GM18909 (cell line): Measurements from ENCODE around the gene TRAPPC12.
"Not testable (repeated sequence)": the region's sequence is repeated elsewhere in the genome, so short reads cannot be mapped to it uniquely, and the experiment has no call there.

Source experiments
- ATAC-seq: cut with Tn5 transposase; IDR thresholded peaks from one replicate; pipeline ENCODE4 v1.9.1; 2021; ENCODE audit warnings: mild to moderate bottlenecking; ENCODE audit not compliant: unreplicated experiment, poor library complexity

TRAPPC12 gene

DNA sequence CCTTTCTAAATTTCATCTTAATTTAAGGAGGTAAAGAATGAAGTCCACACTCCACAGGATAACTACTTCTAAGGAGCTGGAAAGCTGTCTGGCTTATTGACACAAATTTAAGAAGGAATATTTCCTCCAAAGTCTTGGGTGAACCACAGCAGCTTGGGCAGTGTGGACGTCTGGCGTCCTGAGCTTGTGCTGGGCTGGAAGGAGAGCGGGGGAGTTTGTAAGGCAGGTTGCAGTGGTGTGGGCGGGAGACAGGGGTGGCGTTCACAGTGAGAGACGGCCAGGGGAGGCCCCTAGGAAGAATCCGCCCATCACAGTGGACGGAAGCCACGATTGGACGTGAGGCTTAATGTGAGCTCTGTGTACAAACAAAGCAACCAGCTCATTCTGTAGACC is 114.1 kb downstream of the TRAPPC12 start:
- no peak for ATAC-seq

- ATAC-seq, result no peak
Observed at GRCh38 chr2:3494984-3495666, 115.6 kb downstream of the TRAPPC12 start.

DNA sequence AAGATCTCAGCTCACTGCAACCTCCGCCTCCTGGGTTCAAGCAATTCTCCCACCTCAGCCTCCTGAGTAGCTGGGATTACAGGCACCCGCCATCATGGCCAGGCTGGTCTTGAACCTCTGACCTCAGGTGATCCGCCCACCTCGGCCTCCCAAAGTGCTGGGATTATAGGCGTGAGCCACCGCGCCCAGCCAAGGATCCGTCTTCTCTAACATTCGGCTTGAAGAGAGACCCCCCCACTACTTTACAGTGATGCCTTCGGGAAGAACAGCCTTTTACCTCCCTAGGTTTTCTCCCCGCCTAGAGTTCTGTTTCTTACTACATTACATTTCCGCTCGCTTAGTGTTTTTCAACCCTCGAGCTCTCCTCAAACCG is 117.2 kb downstream of the TRAPPC12 start:
- not testable (repeated sequence) for ATAC-seq

DNA sequence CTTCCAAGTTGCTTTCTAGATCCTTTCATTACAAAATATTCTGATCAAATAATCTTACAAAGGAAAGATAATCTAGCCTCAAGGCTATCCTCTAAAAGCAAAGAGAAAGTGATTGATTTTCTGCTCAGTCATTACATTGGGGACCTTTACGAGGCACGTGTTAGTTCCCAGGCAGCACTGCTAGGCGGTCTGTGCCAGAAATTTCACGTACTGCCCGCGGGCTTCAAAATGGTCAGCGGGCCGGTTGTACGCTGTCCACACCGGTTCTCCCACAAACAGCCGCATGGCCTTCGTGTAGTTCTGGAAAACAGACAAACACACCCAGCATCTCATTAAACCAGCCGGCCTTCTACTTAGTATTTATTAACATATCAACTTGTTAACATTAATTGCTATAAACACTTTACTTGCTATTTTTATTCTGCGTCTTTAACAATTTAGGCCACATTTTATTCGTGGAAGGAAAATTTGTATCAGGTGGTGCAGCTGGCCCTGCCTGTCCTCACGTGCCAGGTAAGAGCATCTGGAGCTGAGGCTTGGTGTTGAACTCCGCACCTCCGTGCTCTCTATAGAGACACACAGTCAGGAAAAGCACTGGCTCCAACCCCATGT is 119.4 kb downstream of the TRAPPC12 start:
- no peak for ATAC-seq

- no peak for ATAC-seq
Observed at GRCh38 chr2:3500326-3500899, 120.9 kb downstream of the TRAPPC12 start.

GRCh38 chr2:3503046-3503445 is 123.6 kb downstream of the TRAPPC12 start:
- no peak for ATAC-seq

GRCh38 chr2:3503483-3503882 is 124.0 kb downstream of the TRAPPC12 start:
- ATAC-seq, result no peak

DNA sequence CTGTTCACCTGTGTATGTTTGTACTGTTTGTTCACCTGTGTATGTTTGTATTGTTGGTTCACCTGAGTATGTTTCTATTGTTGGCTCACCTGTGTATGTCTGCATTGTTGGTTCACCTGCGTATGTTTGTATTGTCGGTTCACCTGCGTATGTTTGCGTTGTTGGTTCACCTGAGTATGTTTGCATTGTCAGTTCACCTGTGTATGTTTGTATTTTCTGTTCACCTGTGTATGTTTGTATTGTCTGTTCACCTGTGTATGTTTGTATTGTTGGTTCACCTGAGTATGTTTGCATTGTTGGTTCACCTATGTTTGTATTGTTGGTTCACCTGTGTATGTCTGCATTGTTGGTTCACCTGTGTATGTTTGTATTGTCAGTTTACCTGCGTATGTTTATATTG is 125.2 kb downstream of the TRAPPC12 start:
- ATAC-seq, result no peak

GRCh38 chr2:3505771-3506170 is 126.3 kb downstream of the TRAPPC12 start:
- peak; percentile 58 for ATAC-seq

DNA sequence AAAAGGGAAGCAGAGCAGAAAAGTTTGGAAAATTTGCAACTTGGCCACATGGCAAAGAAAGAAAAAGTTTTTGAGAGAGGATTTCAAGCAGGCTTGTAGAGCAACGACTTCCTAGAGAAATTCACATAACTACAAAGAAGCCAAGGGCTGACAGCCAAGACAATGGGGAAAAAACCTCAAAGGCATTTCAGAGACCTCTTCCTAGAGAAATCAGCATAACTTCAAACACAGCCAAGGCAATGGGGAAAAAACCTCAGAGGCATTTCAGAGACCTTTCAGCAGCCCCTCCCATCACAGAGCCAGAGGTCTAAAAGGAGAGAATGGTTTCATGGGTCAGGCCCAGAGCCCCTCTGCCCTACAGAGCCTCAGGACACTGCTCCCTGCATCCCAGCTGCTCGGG is 132.6 kb downstream of the TRAPPC12 start:
- ATAC-seq, result no peak

DNA sequence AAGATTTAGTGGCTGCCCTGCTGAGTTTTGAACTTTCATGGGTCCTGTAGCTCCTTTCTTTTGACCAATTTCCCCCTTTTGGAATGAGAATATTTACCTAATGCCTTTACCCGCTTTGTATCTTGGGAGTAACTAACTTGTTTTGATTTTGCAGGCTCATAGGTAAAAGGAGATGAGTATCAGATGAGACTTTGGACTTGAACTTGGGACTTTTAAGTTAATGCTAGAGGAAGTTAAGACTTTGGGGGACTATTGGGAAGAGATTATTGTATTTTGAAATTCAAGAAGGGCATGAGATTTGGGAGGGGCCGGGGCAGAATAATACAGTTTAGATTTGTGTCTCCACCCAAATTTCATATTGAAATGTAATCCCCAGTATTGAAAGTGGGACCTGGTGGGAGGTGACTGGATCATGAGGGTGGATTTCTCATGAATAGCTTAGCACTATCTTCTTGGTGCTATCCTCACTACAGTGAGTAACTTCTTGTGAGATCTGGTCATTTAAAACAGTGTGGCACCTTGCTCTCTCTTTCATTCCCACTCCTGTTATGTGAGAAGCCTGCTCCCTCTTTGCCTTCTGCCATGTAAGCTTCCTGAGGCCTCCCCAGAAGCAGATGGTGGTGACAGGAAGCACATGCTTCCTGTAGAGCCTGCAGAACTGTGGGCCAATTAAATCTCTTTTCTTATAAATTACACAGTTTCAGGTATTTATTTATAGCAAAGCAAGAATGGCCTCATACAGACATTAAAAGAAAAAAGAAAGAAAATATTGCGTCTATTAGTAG is 133.7 kb downstream of the TRAPPC12 start:
- ATAC-seq, result no peak

DNA sequence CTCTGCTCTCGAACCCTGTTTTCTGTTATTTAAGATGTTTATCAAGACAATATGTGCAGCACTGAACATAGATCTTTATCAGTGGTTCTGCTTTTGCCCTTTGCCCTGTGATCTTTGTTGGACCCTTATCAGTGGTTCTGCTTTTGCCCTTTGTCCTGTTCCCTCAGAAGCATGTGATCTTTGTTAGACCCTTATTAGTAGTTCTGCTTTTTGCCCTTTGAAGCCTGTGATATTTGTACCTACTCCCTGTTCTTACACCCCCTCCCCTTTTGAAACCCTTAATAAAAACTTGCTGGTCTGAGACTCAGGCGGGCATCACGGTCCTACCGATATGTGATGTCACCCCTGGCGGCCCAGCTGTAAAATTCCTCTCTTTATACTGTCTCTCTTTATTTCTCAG is 135.9 kb downstream of the TRAPPC12 start:
- not testable (repeated sequence) for ATAC-seq

GRCh38 chr2:3516831-3517230 is 137.3 kb downstream of the TRAPPC12 start:
- no peak for ATAC-seq

DNA sequence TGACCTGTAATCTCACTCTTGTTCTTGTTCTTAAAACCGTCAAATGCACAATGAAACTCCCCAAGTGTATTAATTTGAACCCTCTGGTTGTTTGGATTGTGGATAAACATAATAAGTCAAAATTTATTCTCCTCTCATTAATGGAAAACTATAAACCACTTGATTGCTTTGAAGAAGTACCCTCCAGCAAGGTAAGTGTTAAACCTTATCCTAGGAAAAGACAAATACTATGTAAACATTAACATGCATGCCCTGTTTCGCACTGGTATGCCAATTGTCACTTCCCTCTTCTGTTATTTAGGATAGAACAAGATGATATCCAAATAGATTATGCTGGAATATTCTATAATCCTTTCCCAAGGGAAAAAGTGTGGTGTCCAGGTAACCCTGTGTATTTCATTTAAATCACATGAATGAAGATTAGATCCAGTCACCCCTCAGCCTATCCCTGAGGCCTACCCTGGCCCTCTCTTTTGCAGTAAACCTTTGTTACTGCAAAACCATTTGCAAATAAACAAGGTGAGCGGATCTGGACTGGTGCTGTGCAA is 138.5 kb downstream of the TRAPPC12 start:
- no peak for ATAC-seq

- ATAC-seq, result peak; percentile 82
Observed at GRCh38 chr2:3518496-3519254, 139.2 kb downstream of the TRAPPC12 start.

DNA sequence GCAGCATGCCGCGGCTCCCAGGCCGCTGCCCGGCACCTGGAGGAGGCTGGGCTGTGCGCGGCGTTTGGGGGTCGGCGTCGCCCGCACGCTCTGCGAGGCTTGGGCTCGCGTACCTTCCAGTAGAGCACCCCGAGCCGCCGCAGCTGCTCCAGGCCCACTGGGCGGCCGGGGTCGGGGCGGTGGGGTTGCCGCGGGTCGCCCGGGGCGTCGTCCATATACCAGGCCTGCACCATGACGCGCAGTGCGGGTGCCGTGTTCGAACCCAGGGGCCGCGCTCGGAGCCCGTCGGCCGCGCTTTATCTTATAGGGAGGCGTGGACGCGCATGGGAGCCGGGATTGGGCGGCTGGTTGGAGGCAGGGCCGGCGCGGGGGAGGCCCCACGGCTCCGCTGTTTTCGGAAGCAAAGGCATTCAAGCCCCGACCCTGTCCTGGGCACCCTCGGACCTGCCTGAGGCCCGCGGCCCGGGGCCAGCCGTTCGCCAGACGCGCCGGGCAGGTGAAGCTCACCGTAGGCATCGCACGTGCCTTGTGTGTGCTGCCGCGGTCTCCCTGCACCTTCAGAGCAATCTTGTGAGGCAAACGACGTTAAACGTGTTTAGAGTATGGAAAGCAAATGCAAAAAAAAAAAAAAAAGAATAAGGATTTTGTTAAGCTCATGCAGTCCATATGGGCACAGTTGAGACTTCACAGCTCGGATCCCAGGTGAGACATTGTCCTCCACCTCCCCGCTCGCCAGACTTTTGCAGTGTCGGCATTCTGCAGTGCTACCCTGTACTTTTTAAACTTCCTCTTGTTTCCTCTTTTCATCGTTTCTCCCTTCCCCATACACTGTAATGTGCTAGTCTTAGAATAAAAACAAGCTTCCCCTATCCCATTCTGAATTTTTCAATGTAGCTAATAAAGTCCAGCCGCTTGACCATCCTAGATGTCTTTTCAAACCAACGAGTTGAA is 140.0 kb downstream of the TRAPPC12 start, which contains the start of gene ADI1:
ADI1 (minus strand) TSS at position 277 of the 951 bp plus-strand sequence; CDS start at position 233, 44 bp downstream.
- ATAC-seq, result peak; percentile 67

DNA sequence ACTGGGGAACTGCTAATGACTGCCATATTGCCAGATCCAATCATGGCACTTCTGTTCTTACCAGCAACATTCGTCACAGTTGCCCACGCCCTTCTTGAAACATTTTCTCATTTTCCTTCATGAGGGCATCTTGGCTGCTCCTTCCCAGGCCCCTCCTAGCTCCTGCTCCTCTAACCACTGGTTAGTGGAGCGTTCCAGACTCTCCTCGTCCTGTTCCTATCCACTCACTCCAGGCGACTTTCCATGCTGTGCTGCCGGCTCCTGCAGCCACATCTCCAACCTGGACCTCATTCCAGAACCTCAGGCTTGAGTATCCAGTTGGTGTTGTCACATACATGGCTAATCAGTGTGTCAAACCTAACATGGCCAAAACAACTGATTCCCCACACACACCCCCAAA is 141.1 kb downstream of the TRAPPC12 start:
- ATAC-seq, result no peak

DNA sequence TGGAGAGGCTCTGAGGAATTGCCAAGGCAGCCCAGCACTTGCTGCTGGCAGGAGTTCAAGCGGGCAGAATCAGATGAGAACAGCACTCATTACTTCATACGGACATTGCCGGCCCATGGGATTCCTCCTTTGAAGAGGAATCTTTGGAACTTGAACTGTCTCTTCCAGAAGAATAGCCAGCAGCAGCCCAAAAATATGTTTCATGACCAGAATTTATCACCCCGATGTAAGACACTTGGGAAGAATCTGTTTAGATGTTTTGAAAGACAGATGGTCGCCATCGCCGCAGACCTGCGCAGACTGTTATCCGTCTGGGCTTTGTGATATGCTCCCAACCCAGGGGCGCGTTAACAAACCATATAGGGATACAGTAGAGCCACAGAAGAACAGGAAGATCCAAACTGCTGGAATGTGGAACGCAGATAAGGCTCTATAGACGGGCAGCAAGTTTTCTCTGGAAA is 143.5 kb downstream of the TRAPPC12 start:
- no peak for ATAC-seq

- ATAC-seq, result no peak
Observed at GRCh38 chr2:3523551-3524041, 144.1 kb downstream of the TRAPPC12 start.
